ENCODE measurements around the gene GPR32. TPM values are rescaled to one million over a fixed set of nuclear protein-coding genes. Genes with fewer than 3 reads are reported as not detected.

GPR32 gene
- total RNA-seq, 1 experiment from 2014 or later: not detected

DNA sequence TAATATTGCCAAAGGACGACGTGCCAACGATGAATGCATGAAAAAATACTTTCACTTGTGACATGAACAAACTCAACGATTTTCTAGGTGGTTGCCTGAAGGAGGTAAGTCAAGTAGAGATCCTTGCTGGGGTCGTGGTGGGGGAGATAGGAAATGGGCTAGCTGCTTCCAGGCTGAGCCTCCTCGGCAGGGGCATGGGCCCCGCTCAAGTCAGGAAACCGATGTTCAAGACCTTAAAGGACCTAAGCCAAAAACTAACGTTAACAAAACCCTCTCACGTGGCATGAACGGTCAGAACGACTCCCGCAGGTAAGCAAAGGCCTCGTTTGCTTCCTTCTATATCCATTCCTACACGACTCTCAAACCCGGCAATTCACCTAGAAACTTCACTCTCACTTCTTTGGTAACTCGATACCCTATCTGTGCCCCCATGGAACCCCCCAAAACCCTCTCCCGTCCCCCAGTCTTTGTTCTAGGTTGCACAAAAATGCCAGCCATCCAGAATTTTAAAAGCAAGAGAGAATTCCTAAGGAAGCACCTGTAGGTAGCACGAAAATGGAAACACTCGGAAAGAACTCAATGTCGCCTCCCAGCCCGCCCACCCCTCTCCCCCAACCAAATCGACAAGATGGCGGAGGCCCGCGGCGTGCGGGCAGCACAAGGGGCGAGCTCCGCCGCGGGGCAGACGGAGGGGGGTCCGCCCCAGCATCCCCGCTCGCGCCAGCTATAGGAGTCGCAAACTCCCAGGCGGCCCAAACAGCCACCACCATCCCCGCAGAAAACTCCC, 33.6 kb downstream of the GPR32 start (continued):
- TF ChIP-seq NR2C2 (CRISPR knock-in tag; IDR thresholded peaks at IDR 0.05) (no peak), MYBL2 (CRISPR knock-in tag; IDR thresholded peaks at IDR 0.05) (no peak), ZNF423 (CRISPR knock-in tag; IDR thresholded peaks at IDR 0.05) (no peak)
- TF ChIP-seq, protein P1, sequence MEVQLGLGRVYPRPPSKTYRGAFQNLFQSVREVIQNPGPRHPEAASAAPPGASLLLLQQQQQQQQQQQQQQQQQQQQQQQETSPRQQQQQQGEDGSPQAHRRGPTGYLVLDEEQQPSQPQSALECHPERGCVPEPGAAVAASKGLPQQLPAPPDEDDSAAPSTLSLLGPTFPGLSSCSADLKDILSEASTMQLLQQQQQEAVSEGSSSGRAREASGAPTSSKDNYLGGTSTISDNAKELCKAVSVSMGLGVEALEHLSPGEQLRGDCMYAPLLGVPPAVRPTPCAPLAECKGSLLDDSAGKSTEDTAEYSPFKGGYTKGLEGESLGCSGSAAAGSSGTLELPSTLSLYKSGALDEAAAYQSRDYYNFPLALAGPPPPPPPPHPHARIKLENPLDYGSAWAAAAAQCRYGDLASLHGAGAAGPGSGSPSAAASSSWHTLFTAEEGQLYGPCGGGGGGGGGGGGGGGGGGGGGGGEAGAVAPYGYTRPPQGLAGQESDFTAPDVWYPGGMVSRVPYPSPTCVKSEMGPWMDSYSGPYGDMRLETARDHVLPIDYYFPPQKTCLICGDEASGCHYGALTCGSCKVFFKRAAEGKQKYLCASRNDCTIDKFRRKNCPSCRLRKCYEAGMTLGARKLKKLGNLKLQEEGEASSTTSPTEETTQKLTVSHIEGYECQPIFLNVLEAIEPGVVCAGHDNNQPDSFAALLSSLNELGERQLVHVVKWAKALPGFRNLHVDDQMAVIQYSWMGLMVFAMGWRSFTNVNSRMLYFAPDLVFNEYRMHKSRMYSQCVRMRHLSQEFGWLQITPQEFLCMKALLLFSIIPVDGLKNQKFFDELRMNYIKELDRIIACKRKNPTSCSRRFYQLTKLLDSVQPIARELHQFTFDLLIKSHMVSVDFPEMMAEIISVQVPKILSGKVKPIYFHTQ (CRISPR knock-in tag; IDR thresholded peaks at IDR 0.05): no peak
- TF ChIP-seq, protein P2, sequence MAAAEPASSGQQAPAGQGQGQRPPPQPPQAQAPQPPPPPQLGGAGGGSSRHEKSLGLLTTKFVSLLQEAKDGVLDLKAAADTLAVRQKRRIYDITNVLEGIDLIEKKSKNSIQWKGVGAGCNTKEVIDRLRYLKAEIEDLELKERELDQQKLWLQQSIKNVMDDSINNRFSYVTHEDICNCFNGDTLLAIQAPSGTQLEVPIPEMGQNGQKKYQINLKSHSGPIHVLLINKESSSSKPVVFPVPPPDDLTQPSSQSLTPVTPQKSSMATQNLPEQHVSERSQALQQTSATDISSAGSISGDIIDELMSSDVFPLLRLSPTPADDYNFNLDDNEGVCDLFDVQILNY (CRISPR knock-in tag; IDR thresholded peaks at IDR 0.05): no peak
- TF ChIP-seq, protein P3, sequence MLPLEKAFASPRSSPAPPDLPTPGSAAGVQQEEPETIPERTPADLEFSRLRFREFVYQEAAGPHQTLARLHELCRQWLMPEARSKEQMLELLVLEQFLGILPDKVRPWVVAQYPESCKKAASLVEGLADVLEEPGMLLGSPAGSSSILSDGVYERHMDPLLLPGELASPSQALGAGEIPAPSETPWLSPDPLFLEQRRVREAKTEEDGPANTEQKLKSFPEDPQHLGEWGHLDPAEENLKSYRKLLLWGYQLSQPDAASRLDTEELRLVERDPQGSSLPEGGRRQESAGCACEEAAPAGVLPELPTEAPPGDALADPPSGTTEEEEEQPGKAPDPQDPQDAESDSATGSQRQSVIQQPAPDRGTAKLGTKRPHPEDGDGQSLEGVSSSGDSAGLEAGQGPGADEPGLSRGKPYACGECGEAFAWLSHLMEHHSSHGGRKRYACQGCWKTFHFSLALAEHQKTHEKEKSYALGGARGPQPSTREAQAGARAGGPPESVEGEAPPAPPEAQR (CRISPR knock-in tag; IDR thresholded peaks at IDR 0.05): no peak

DNA sequence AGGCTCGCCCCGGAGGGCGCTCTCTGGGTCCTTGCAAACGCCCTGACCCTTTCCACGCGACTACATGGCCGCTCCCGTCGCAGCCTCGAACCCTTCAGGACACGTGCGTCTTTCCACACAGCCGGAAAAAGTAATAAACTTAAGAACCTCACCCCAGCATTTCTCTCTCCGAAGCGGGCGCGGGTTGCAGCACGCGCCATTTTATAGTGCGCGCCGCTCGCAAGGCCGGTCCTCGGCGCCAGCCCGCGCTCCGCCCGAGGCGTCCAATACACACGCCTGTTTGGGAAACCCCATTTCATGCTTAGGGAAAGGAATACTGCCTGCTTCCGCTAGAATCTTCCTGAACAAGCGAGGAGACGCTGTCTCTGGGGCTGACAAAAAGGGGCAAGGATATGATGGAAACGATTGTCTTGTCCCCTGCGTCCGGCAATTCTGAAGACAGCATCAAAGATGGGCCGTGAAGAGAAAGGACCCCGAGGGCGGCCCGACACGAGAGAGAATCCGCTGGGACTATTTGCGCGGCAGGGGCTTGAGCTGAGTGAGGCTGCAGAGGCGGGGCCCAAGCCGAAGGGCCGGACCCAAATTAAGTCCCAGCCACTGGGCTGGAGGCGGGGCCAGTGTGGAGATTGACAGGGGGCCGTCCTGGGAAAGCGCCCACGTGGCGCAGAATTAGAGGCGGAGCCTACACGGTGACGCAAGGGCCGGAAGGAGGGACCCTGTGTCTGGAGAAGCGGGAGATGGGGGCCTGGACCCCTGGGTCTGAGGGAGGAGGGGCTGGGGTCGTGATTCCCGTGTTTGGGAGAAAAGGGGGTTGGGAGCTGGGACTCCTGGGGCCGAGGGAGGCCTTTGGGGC, 34.4 kb downstream of the GPR32 start:
- POLR2A ChIA-PET: interaction anchor here (0.6 to 1.3 kb wide), 8 partner anchors 9 to 105 kb away, joined by 3 to 6 read pairs (median 4); no protein-coding TSS in a partner anchor
- H3K27me3 Mint-ChIP-seq (ENCODE audit: low read depth): peaks cover 28% of the 10 kb centered on the region
- H3K4me1 Mint-ChIP-seq: peaks cover 25% of the 10 kb centered on the region
- ATAC-seq: peak; percentile 96
- peaks cover 44% of the 10 kb centered on the region for H3K36me3 Mint-ChIP-seq
- CTCF ChIA-PET: interaction anchor here (0.6 to 2.6 kb wide), 12 partner anchors 9 to 344 kb away, joined by 3 to 13 read pairs (median 3); no protein-coding TSS in a partner anchor
- peak overlapping the region; percentile 96 for H3K4me3 Mint-ChIP-seq
- H3K27ac Mint-ChIP-seq: peak overlapping the region; percentile 100
- no peaks in the 10 kb centered on the region for H3K9me3 Mint-ChIP-seq
- peak; percentile 98 for DNase-seq (ENCODE audit: low spot score)
- TF ChIP-seq NFATC4 (CRISPR knock-in tag; IDR thresholded peaks at IDR 0.05) (peak; percentile 84), PRRX2 (CRISPR knock-in tag; IDR thresholded peaks at IDR 0.05) (no peak; the same call in 1 of the 2 replicates), TEAD4 (CRISPR knock-in tag; IDR thresholded peaks at IDR 0.05) (peak; percentile 45; the same call in 1 of the 2 replicates), HMGA2 (CRISPR knock-in tag; IDR thresholded peaks at IDR 0.05) (no peak), ZNF317 (CRISPR knock-in tag; IDR thresholded peaks at IDR 0.05; ENCODE audit: borderline replicate concordance, low read depth) (no peak), EMX1 (CRISPR knock-in tag; IDR thresholded peaks at IDR 0.05) (no peak), NFYB (CRISPR knock-in tag; conservative IDR thresholded peaks at IDR 0.05; ENCODE audit: low read depth) (no peak), SMAD3 (CRISPR knock-in tag; IDR thresholded peaks at IDR 0.05; ENCODE audit: borderline replicate concordance) (no peak), CREB1 (CRISPR knock-in tag; IDR thresholded peaks at IDR 0.05) (no peak), NFE2L1 (CRISPR knock-in tag; IDR thresholded peaks at IDR 0.05) (peak; percentile 69; the same call in 1 of the 2 replicates), ETV6 (CRISPR knock-in tag; IDR thresholded peaks at IDR 0.05) (no peak), RELA (CRISPR knock-in tag; IDR thresholded peaks at IDR 0.05; ENCODE audit: borderline replicate concordance) (no peak), IRF2 (CRISPR knock-in tag; IDR thresholded peaks at IDR 0.05; ENCODE audit: borderline replicate concordance, low read depth) (no peak), ZNF219 (CRISPR knock-in tag; IDR thresholded peaks at IDR 0.05; ENCODE audit: borderline replicate concordance) (peak; percentile 51; the same call in 1 of the 2 replicates), FOXP1 (CRISPR knock-in tag; IDR thresholded peaks at IDR 0.05; ENCODE audit: borderline replicate concordance) (peak; percentile 87), ZNF138 (CRISPR knock-in tag; conservative IDR thresholded peaks at IDR 0.05) (no peak), SOX15 (CRISPR knock-in tag; IDR thresholded peaks at IDR 0.05) (no peak)
- TF ChIP-seq, protein P4, sequence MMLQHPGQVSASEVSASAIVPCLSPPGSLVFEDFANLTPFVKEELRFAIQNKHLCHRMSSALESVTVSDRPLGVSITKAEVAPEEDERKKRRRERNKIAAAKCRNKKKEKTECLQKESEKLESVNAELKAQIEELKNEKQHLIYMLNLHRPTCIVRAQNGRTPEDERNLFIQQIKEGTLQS (CRISPR knock-in tag; conservative IDR thresholded peaks at IDR 0.05): no peak; the same call in 1 of the 2 replicates
- TF ChIP-seq, protein P5, sequence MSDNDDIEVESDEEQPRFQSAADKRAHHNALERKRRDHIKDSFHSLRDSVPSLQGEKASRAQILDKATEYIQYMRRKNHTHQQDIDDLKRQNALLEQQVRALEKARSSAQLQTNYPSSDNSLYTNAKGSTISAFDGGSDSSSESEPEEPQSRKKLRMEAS (CRISPR knock-in tag; IDR thresholded peaks at IDR 0.05): peak; percentile 80
- TF ChIP-seq, protein P6, sequence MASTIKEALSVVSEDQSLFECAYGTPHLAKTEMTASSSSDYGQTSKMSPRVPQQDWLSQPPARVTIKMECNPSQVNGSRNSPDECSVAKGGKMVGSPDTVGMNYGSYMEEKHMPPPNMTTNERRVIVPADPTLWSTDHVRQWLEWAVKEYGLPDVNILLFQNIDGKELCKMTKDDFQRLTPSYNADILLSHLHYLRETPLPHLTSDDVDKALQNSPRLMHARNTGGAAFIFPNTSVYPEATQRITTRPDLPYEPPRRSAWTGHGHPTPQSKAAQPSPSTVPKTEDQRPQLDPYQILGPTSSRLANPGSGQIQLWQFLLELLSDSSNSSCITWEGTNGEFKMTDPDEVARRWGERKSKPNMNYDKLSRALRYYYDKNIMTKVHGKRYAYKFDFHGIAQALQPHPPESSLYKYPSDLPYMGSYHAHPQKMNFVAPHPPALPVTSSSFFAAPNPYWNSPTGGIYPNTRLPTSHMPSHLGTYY (CRISPR knock-in tag; IDR thresholded peaks at IDR 0.05): no peak; the same call in 1 of the 2 replicates
- TF ChIP-seq, protein P7, sequence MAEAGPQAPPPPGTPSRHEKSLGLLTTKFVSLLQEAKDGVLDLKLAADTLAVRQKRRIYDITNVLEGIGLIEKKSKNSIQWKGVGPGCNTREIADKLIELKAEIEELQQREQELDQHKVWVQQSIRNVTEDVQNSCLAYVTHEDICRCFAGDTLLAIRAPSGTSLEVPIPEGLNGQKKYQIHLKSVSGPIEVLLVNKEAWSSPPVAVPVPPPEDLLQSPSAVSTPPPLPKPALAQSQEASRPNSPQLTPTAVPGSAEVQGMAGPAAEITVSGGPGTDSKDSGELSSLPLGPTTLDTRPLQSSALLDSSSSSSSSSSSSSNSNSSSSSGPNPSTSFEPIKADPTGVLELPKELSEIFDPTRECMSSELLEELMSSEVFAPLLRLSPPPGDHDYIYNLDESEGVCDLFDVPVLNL (CRISPR knock-in tag; IDR thresholded peaks at IDR 0.05; ENCODE audit: borderline replicate concordance, low read depth): peak; percentile 82; the same call in 1 of the 2 replicates
